ENCODE data around the gene RPL39L.

The RPL39L gene

GRCh38 chr3:187169231-187169960 is 30.1 kb upstream of the RPL39L start:
- TF ChIP-seq, protein P1, sequence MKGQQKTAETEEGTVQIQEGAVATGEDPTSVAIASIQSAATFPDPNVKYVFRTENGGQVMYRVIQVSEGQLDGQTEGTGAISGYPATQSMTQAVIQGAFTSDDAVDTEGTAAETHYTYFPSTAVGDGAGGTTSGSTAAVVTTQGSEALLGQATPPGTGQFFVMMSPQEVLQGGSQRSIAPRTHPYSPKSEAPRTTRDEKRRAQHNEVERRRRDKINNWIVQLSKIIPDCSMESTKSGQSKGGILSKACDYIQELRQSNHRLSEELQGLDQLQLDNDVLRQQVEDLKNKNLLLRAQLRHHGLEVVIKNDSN (IDR thresholded peaks at IDR 0.05) = no peak
- TF ChIP-seq TAF1 (IDR thresholded peaks at IDR 0.05; ENCODE audit: low read depth) = no peak
- no peak for TF ChIP-seq TCF12 (IDR thresholded peaks at IDR 0.05; ENCODE audit: low read depth)
- no peak for TF ChIP-seq EGR1 (IDR thresholded peaks at IDR 0.05)
- TF ChIP-seq, protein P2, sequence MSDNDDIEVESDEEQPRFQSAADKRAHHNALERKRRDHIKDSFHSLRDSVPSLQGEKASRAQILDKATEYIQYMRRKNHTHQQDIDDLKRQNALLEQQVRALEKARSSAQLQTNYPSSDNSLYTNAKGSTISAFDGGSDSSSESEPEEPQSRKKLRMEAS (IDR thresholded peaks at IDR 0.05) = no peak
- TF ChIP-seq RAD21 (IDR thresholded peaks at IDR 0.05; ENCODE audit: low read depth) = no peak
- no peak for TF ChIP-seq CEBPB (IDR thresholded peaks at IDR 0.05)

GRCh38 chr3:187167777-187168176 is 28.5 kb upstream of the RPL39L start:
- TF ChIP-seq CREB1 (IDR thresholded peaks at IDR 0.05; ENCODE audit: low read depth) = no peak
- no peak for TF ChIP-seq TEAD4 (IDR thresholded peaks at IDR 0.05)
- TF ChIP-seq EP300 (IDR thresholded peaks at IDR 0.05; ENCODE audit: borderline replicate concordance) = no peak
- no peak for TF ChIP-seq FOXM1 (IDR thresholded peaks at IDR 0.05; ENCODE audit: borderline replicate concordance, low read depth)
- TF ChIP-seq TCF12 (IDR thresholded peaks at IDR 0.05; ENCODE audit: low read depth) = no peak
- no peak for TF ChIP-seq REST (IDR thresholded peaks at IDR 0.05; ENCODE audit: low read depth)
- TF ChIP-seq, protein P2 (IDR thresholded peaks at IDR 0.05) = no peak
- TF ChIP-seq RAD21 (IDR thresholded peaks at IDR 0.05; ENCODE audit: low read depth) = no peak
- TF ChIP-seq CEBPB (IDR thresholded peaks at IDR 0.05) = no peak
- TF ChIP-seq YY1 (IDR thresholded peaks at IDR 0.05; ENCODE audit: low read depth) = no peak
- TF ChIP-seq NFIC (IDR thresholded peaks at IDR 0.05) = no peak
- no peak for TF ChIP-seq EGR1 (IDR thresholded peaks at IDR 0.05)
- no peak for TF ChIP-seq TAF1 (IDR thresholded peaks at IDR 0.05; ENCODE audit: low read depth)
- TF ChIP-seq, protein P1 (IDR thresholded peaks at IDR 0.05) = no peak
- TF ChIP-seq ZBTB7A (IDR thresholded peaks at IDR 0.05; ENCODE audit: low read depth) = no peak

DNA sequence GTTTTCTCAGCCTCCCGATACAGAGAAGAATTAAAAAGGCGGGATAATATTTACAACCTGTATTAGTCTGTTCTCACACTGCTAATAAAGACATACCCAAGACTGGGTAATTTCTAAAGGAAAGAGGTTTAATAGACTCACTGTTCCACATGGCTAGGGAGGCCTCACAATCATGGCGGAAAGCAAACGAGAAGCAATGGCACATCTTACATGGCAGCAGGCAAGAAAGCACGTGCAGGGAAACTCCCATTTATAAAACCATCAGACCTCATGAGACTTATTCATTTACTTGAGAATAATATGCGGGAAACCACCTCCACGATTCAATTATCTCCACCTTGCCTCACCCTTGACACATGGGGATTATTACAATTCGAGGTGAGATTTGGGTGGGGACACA is 27.5 kb upstream of the RPL39L start:
- TF ChIP-seq, protein P1 (IDR thresholded peaks at IDR 0.05) = no peak
- TF ChIP-seq REST (IDR thresholded peaks at IDR 0.05; ENCODE audit: low read depth) = no peak
- TF ChIP-seq YY1 (IDR thresholded peaks at IDR 0.05; ENCODE audit: low read depth) = no peak
- no peak for TF ChIP-seq EGR1 (IDR thresholded peaks at IDR 0.05)
- TF ChIP-seq, protein P2 (IDR thresholded peaks at IDR 0.05) = no peak
- TF ChIP-seq CREB1 (IDR thresholded peaks at IDR 0.05; ENCODE audit: low read depth) = no peak
- TF ChIP-seq NFIC (IDR thresholded peaks at IDR 0.05) = no peak
- no peak for TF ChIP-seq ZBTB7A (IDR thresholded peaks at IDR 0.05; ENCODE audit: low read depth)
- no peak for TF ChIP-seq EP300 (IDR thresholded peaks at IDR 0.05; ENCODE audit: borderline replicate concordance)

DNA sequence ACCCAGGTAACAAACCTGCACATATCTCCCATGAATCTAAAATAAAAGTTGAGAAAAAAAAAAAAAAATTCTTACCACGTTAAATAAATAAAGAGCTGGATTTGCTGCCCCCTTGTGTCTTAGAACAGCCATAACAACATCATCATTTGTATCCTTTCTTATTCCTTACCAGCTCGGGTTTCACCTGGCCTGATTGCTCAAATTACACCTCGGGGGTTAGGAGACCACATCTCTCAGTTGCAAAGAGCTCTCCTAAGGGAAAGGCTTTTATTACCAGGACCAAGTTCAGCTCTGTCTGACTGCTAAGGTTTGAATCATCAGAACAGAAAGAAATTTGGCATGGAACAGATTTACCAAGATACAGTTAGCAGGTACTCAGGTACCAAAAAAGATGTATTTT is 25.8 kb upstream of the RPL39L start:
- peak; percentile 66 for TF ChIP-seq RAD21 (IDR thresholded peaks at IDR 0.05; ENCODE audit: low read depth)
- no peak for TF ChIP-seq FOXM1 (IDR thresholded peaks at IDR 0.05; ENCODE audit: borderline replicate concordance, low read depth)
- TF ChIP-seq EP300 (IDR thresholded peaks at IDR 0.05; ENCODE audit: borderline replicate concordance) = no peak

DNA sequence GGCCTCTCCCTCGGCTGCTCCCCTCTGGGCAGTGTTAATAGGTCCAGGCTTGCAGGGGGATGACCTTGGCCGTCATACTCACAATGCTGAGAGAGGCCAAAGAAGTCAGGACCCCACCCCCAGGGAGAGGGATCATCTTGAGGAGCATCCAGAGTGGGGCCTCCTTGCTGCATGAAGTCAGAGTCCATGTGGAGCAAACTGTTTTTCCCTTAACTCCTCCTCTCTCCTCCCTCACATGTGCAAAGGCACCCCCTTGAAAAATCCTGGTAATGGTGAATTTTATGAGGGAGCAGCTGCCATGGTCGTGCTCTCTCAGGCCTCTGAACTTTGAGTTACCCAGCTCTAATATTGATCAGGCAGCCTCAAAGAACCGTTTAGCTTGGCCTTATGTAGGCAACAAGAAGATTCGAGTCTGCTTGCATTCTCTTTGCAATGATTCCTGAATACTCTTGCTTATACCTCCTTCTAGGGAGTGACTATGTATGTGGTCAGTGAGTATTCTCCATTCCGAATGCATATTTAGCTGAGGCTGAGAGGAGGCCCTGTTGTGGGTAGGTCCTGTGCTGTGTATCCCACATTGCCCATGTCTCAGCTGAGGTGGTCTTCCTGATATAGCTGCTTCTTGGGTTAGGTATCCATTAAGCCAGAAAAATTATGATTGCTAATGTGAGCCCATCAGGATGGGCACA is 23.1 kb upstream of the RPL39L start:
- TF ChIP-seq TEAD4 (IDR thresholded peaks at IDR 0.05) (no peak), TCF12 (IDR thresholded peaks at IDR 0.05; ENCODE audit: low read depth) (no peak), REST (IDR thresholded peaks at IDR 0.05; ENCODE audit: low read depth) (no peak), EGR1 (IDR thresholded peaks at IDR 0.05) (no peak), EP300 (IDR thresholded peaks at IDR 0.05; ENCODE audit: borderline replicate concordance) (no peak), ZBTB7A (IDR thresholded peaks at IDR 0.05; ENCODE audit: low read depth) (no peak), FOXM1 (IDR thresholded peaks at IDR 0.05; ENCODE audit: borderline replicate concordance, low read depth) (no peak), RAD21 (IDR thresholded peaks at IDR 0.05; ENCODE audit: low read depth) (no peak)
- TF ChIP-seq, protein P2 (IDR thresholded peaks at IDR 0.05) = no peak
